GM12874 (cell line): ENCODE measurements around the gene LARP4.

Source experiments
- TF ChIP-seq, protein P1 (sequence below): IDR thresholded peaks from 2 replicates; pipeline ENCODE4 v1.5.1; 2011; ENCODE audit warnings: low read depth, mild to moderate bottlenecking, control low read depth, low read length, moderate library complexity; ENCODE audit not compliant: insufficient read depth

The LARP4 gene

DNA sequence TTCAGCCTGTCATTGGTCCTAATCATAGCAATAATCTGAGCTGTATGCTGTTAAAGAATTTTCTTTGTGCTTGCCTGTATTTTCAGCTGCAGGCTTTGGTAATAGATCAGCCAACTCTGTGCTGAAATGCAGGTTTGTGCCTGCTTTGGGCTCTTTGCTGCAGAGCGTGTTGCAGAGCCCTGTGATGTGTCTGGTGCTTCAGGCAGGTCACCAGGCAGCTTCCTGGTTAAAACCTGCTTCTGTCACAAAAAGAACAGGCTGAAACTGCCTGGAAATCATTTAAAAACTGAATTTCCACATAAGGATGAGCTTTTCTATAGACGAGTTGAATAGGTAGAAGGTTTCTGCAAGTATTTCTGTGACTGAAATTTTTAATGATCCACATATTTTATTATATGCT lies 107.2 kb downstream of the LARP4 start:
- TF ChIP-seq, protein P1, sequence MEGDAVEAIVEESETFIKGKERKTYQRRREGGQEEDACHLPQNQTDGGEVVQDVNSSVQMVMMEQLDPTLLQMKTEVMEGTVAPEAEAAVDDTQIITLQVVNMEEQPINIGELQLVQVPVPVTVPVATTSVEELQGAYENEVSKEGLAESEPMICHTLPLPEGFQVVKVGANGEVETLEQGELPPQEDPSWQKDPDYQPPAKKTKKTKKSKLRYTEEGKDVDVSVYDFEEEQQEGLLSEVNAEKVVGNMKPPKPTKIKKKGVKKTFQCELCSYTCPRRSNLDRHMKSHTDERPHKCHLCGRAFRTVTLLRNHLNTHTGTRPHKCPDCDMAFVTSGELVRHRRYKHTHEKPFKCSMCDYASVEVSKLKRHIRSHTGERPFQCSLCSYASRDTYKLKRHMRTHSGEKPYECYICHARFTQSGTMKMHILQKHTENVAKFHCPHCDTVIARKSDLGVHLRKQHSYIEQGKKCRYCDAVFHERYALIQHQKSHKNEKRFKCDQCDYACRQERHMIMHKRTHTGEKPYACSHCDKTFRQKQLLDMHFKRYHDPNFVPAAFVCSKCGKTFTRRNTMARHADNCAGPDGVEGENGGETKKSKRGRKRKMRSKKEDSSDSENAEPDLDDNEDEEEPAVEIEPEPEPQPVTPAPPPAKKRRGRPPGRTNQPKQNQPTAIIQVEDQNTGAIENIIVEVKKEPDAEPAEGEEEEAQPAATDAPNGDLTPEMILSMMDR, result no peak

DNA sequence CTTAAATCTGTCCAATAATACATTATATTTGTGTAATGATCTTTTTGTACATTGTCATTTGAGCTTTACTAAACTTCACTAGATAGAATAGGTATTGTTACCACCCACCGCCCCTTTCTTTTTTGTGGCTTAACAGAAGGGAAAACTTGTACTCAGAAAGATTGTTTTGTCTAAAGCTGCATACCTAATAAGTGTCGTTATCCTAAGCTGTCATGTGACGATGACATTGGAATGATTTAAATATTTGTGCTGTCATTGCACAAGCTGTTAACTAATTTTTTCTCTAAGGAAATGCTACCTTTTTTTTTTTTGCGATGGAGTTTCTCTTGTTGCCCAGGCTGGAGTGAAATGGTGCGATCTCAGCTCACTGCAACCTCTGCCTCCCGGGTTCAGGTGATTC lies 107.7 kb downstream of the LARP4 start:
- TF ChIP-seq, protein P1, result no peak

DNA sequence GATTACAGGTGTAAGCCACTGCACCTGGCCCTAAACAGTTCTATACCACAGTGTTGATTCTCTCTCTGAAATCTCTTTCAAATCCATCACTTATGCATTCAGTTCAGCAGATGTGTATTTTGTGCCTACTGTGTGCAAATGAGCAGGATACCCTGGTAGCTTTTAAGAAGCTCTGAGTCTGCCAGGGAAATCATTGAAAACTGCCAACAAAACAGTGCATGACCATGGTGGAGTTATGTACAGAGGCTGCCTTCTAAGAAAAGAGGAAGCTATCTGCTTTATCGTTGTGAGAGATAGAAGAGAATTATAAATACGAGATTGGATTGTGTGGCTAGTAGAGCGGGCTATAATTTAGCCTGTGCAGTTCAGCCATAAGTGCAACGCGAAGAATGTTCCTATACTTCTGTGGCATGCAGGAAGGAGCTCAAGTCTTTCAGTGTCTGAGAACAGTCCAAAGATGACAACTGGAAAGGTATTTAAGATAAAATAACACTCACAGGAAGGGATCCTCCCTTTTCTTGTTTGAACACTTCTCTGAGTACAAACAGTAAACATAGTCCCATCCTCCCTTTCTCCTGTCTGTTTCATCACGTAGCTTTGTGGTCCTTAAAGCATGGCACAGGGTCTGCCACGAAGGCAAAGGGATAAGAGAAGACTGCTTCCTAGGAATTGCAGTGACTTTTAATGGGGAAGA lies 108.4 kb downstream of the LARP4 start:
- TF ChIP-seq, protein P1, result no peak

DNA sequence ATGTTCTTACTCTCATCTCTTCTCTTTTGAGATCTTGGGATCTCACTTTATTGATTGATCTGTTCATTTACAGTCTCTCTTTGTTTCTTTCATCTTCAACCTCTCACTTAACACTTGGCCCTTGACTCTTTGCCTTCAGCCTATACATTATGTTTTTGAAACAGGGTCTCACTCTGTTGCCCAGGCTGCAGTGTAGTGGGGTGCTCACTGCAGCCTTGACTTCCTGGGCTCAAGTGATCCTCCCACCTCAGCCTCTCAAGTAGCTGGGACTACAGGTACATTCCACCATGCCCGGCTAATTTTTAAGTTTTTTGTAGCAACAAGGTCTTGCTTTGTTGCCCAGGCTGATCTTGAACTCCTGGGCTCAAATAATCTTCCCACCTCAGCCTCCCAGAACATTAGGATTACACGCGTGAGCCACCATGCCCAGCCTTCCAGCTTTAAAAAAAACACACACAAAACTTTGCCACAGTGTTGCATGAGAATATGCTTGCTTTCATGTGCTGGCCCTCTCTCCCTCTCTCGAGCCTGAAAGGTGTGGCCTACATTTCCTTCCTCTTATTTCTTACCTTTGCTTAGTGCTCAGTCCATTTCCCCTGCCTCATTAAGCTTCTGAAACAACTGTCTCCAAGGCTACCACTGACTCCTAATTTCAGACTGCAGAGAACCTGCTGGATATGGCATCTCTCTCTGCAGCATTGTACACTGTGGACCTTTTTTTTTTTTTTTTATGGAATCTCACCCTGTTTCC lies 114.0 kb downstream of the LARP4 start:
- TF ChIP-seq, protein P1, result no peak

DNA sequence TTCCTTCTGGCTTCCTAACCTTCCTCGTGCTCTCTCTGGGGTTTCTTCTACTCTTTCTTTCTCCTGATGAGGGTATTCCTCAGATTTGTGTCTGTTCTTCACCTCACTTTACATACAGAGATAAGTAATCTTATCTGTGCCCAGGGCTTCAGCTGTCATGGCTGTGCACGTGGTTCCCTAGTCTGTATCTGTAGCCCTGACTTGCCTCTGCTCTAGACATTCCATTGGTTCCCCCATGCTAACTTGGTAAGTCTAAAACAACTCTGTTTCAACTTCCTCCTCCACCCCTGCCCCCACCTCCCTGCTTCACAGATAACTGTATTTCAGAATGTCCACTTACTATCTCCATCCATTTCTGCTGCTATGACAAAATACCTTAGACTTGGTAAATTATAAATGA lies 114.9 kb downstream of the LARP4 start:
- TF ChIP-seq, protein P1, result no peak

DNA sequence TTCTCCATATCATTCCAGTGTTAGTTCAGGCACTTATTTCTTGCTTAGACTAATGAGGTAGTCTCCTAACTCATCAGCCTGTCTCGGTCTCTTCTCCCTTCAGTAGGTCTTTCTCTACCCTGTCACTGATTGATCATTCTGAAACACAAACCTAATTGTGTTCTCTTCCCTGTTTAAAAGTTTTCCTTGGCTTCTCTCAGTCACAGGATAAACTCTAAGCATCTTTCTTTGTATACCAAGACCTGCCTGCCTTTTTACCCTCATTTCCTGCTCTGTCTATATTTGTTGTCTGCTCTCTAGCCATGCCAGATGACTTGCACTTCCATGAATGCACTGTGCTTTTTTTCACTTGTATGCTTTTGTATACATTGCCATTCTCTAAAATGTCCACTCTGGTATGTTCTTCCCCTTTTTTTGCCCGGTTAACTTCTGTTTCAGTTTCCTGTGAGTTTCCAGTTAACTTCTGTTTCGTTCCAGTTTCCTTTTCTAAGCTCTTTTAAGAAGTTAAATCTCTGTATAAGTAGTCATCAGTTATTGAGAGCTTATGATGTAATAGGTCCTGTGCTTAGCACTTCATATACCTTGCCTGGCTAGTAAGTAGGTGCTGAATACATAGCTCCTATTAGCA lies 116.8 kb downstream of the LARP4 start:
- TF ChIP-seq, protein P1, result no peak

DNA sequence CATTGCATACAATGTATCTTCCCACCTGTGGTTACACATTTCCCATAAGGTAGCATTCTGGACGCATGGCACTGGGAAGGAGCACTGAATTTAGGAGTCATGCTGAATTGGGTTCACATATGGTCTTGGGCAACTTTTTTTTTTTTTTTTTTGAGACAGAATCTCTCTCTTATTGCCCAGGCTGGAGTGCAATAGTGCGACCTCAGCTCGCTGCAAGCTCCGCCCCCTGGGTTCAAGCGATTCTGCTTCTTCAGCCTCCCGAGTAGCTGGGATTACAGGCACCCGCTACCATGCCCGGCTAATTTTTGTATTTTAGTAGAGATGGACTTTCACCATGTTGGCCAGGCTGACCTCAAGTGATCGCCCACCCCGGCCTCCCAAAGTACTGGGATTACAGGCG lies 117.4 kb downstream of the LARP4 start:
- TF ChIP-seq, protein P1, result no peak
